GM12873 (cell line): ENCODE measurements around the gene NEB.

Experiments used
- CTCF ChIP-seq: IDR thresholded peaks from 2 replicates; pipeline ENCODE4 v1.5.1; 2012; ENCODE audit warnings: low read depth, mild to moderate bottlenecking, moderate library complexity, low read length, control low read depth; ENCODE audit not compliant: insufficient read depth; ENCODE audit errors: missing control alignments

NEB gene

GRCh38 chr2:151560289-151560688 lies 174.0 kb downstream of the NEB start:
- no peak for TF ChIP-seq CTCF

GRCh38 chr2:151556121-151556520 lies 178.2 kb downstream of the NEB start:
- no peak for TF ChIP-seq CTCF

GRCh38 chr2:151552287-151552686 lies 182.0 kb downstream of the NEB start:
- TF ChIP-seq CTCF, result no peak

GRCh38 chr2:151551556-151551955 lies 182.7 kb downstream of the NEB start:
- TF ChIP-seq CTCF, result no peak

GRCh38 chr2:151549191-151549590 lies 185.1 kb downstream of the NEB start:
- no peak for TF ChIP-seq CTCF

GRCh38 chr2:151544449-151544848 lies 189.8 kb downstream of the NEB start:
- TF ChIP-seq CTCF, result no peak

- no peak for TF ChIP-seq CTCF
Observed at GRCh38 chr2:151543876-151544275, 190.4 kb downstream of the NEB start.

- no peak for TF ChIP-seq CTCF
Observed at GRCh38 chr2:151534001-151534400, 200.3 kb downstream of the NEB start.
